K562 (cell line): ENCODE measurements around the gene STK36. TPM values are rescaled to one million over a fixed set of nuclear protein-coding genes. Genes with fewer than 3 reads are reported as not detected.

Experiments
- SREBF2 ChIP-seq: sonication (generic); formaldehyde crosslinking; IDR thresholded peaks from 2 replicates; pipeline ENCODE4 v1.4.0; 2020; ENCODE audit warnings: mild to moderate bottlenecking, missing genetic modification reagents
- TAF1 ChIP-seq: IDR thresholded peaks from 2 replicates; pipeline ENCODE4 v1.6.1; 2011; ENCODE audit warnings: mild to moderate bottlenecking, low read length, moderate library complexity; ENCODE audit not compliant: insufficient read depth, control insufficient read depth, severe bottlenecking; ENCODE audit errors: extremely low read depth
- TCF3 ChIP-seq: sonication (generic); formaldehyde crosslinking; IDR thresholded peaks from 2 replicates; pipeline ENCODE4 v1.4.0; 2020; ENCODE audit warnings: mild to moderate bottlenecking, missing genetic modification reagents
- ZNF12 ChIP-seq: sonication (generic); formaldehyde crosslinking; IDR thresholded peaks from 2 replicates; pipeline ENCODE4 v1.4.0; 2020; ENCODE audit warnings: mild to moderate bottlenecking, missing genetic modification reagents
- ZNF239 ChIP-seq: fragments of 250-450 bp; sonication (Bioruptor Pico); IDR thresholded peaks from 2 replicates; pipeline ENCODE4 v1.4.0; 2020; ENCODE audit warnings: mild to moderate bottlenecking
- ZNF311 ChIP-seq: fragments of 250-450 bp; sonication (Bioruptor Pico); IDR thresholded peaks from 2 replicates; pipeline ENCODE4 v1.4.0; 2020; ENCODE audit warnings: mild to moderate bottlenecking, moderate library complexity
- polyA plus RNA-seq, 8 experiments: library from polyadenylated mRNA; depleted of rRNA in 4 of 8; stranded (reverse) in 5 of 8; unstranded in 3 of 8; fragments of >200 nt; fragmentation: Nextera tagmentation in 2 of 8; fragmentation: Illumina TruSeq in 1 of 8; extraction: Ambion mirVana in 2 of 8; extraction: Trizol in 1 of 8; gene quantifications; 2 replicates each; pipeline versions ENCODE4 v1.2.1 to v1.2.3, GENCODE V29; 2011 to 2014; ENCODE audit warnings: inconsistent platforms in 1 of 8, missing spikeins in 1 of 8
- total RNA-seq, 7 experiments: library from RNA; depleted of rRNA in 6 of 7; stranded (reverse); fragments of >200 nt in 6 of 7; fragmentation: Illumina TruSeq in 2 of 7; extraction: Trizol in 2 of 7; gene quantifications; 2 replicates each; pipeline versions ENCODE4 v1.2.1 to v1.2.3, GENCODE V29; 2011 to 2021; ENCODE audit warnings: low replicate concordance in 1 of 7
- TF ChIP-seq, protein P1 (sequence below): sonication (generic); formaldehyde crosslinking; IDR thresholded peaks from 2 replicates; pipeline ENCODE4 v1.8.0; 2023; ENCODE audit warnings: mild to moderate bottlenecking, missing genetic modification reagents
- TF ChIP-seq, protein P2 (sequence below): fragments of 250-450 bp; sonication (Bioruptor Pico); IDR thresholded peaks from 2 replicates; pipeline ENCODE4 v1.5.0; 2020; ENCODE audit warnings: mild to moderate bottlenecking
- TF ChIP-seq, protein P3 (sequence below): sonication (generic); formaldehyde crosslinking; IDR thresholded peaks from 2 replicates; pipeline ENCODE4 v1.8.0; 2022; ENCODE audit warnings: mild to moderate bottlenecking, missing genetic modification reagents, borderline replicate concordance
- TF ChIP-seq, protein P4 (sequence below): fragments of 450-650 bp; IDR thresholded peaks from 2 replicates; pipeline ENCODE4 v1.6.1; 2016; ENCODE audit warnings: mild to moderate bottlenecking, moderate library complexity

STK36 gene
- total and polyA plus RNA-seq, 9 of the 15 experiments (the other 6 are each of a cell fraction or from before 2014, with no cell fraction given): 3.5 to 12.4 (median 6.7) TPM

DNA sequence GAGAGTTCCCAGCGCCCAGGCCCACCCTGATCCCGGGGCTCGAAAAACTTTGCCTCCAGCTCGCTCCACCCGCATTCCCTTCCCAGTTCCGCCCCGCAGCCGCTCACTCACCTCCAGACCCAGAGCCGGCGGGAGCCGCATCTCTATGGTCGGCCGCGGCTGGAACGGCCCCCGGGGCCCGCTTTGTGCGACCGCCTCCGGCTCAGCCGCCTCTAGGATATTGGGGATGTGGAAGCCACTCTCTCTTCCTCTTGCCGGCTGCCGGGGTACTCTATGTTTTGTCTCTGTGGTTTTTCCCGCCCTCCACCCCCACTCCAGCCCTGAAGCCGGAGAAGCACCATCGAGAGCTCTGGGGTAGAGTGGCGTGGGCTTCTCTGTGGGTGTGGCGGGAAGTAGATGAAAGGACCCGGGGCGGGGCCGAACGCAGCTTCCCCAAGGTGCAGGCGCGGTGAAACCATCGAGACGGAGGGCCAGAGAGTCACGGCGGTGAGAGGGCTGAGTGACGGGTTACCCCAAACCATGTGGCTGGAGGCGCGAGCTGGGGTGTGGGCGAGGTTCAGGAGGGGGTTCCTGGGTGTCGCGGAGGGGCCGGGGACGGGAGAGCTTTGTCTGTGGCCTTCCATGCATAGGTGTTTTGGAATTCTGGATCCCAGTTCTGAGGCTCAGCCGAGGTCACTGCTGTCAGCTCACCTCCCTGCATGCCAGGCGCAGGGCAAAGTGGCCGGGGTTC lies 12.5 kb upstream of the STK36 start, which contains the start of the genes BCS1L and ZNF142 (continued):
- TF ChIP-seq, protein P1, sequence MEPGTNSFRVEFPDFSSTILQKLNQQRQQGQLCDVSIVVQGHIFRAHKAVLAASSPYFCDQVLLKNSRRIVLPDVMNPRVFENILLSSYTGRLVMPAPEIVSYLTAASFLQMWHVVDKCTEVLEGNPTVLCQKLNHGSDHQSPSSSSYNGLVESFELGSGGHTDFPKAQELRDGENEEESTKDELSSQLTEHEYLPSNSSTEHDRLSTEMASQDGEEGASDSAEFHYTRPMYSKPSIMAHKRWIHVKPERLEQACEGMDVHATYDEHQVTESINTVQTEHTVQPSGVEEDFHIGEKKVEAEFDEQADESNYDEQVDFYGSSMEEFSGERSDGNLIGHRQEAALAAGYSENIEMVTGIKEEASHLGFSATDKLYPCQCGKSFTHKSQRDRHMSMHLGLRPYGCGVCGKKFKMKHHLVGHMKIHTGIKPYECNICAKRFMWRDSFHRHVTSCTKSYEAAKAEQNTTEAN (CRISPR knock-in tag): no peak
- TF ChIP-seq, protein P2, sequence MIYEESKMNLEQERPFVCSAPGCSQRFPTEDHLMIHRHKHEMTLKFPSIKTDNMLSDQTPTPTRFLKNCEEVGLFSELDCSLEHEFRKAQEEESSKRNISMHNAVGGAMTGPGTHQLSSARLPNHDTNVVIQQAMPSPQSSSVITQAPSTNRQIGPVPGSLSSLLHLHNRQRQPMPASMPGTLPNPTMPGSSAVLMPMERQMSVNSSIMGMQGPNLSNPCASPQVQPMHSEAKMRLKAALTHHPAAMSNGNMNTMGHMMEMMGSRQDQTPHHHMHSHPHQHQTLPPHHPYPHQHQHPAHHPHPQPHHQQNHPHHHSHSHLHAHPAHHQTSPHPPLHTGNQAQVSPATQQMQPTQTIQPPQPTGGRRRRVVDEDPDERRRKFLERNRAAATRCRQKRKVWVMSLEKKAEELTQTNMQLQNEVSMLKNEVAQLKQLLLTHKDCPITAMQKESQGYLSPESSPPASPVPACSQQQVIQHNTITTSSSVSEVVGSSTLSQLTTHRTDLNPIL: no peak
- TF ChIP-seq ZNF311 (CRISPR knock-in tag) (no peak), ZNF239 (CRISPR knock-in tag) (no peak), TAF1 (peak; percentile 69), SREBF2 (CRISPR knock-in tag) (no peak), TCF3 (CRISPR knock-in tag) (no peak), ZNF12 (no peak)
- TF ChIP-seq, protein P3, sequence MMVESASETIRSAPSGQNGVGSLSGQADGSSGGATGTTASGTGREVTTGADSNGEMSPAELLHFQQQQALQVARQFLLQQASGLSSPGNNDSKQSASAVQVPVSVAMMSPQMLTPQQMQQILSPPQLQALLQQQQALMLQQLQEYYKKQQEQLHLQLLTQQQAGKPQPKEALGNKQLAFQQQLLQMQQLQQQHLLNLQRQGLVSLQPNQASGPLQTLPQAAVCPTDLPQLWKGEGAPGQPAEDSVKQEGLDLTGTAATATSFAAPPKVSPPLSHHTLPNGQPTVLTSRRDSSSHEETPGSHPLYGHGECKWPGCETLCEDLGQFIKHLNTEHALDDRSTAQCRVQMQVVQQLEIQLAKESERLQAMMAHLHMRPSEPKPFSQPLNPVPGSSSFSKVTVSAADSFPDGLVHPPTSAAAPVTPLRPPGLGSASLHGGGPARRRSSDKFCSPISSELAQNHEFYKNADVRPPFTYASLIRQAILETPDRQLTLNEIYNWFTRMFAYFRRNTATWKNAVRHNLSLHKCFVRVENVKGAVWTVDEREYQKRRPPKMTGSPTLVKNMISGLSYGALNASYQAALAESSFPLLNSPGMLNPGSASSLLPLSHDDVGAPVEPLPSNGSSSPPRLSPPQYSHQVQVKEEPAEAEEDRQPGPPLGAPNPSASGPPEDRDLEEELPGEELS (CRISPR knock-in tag): no peak
- TF ChIP-seq, protein P4, sequence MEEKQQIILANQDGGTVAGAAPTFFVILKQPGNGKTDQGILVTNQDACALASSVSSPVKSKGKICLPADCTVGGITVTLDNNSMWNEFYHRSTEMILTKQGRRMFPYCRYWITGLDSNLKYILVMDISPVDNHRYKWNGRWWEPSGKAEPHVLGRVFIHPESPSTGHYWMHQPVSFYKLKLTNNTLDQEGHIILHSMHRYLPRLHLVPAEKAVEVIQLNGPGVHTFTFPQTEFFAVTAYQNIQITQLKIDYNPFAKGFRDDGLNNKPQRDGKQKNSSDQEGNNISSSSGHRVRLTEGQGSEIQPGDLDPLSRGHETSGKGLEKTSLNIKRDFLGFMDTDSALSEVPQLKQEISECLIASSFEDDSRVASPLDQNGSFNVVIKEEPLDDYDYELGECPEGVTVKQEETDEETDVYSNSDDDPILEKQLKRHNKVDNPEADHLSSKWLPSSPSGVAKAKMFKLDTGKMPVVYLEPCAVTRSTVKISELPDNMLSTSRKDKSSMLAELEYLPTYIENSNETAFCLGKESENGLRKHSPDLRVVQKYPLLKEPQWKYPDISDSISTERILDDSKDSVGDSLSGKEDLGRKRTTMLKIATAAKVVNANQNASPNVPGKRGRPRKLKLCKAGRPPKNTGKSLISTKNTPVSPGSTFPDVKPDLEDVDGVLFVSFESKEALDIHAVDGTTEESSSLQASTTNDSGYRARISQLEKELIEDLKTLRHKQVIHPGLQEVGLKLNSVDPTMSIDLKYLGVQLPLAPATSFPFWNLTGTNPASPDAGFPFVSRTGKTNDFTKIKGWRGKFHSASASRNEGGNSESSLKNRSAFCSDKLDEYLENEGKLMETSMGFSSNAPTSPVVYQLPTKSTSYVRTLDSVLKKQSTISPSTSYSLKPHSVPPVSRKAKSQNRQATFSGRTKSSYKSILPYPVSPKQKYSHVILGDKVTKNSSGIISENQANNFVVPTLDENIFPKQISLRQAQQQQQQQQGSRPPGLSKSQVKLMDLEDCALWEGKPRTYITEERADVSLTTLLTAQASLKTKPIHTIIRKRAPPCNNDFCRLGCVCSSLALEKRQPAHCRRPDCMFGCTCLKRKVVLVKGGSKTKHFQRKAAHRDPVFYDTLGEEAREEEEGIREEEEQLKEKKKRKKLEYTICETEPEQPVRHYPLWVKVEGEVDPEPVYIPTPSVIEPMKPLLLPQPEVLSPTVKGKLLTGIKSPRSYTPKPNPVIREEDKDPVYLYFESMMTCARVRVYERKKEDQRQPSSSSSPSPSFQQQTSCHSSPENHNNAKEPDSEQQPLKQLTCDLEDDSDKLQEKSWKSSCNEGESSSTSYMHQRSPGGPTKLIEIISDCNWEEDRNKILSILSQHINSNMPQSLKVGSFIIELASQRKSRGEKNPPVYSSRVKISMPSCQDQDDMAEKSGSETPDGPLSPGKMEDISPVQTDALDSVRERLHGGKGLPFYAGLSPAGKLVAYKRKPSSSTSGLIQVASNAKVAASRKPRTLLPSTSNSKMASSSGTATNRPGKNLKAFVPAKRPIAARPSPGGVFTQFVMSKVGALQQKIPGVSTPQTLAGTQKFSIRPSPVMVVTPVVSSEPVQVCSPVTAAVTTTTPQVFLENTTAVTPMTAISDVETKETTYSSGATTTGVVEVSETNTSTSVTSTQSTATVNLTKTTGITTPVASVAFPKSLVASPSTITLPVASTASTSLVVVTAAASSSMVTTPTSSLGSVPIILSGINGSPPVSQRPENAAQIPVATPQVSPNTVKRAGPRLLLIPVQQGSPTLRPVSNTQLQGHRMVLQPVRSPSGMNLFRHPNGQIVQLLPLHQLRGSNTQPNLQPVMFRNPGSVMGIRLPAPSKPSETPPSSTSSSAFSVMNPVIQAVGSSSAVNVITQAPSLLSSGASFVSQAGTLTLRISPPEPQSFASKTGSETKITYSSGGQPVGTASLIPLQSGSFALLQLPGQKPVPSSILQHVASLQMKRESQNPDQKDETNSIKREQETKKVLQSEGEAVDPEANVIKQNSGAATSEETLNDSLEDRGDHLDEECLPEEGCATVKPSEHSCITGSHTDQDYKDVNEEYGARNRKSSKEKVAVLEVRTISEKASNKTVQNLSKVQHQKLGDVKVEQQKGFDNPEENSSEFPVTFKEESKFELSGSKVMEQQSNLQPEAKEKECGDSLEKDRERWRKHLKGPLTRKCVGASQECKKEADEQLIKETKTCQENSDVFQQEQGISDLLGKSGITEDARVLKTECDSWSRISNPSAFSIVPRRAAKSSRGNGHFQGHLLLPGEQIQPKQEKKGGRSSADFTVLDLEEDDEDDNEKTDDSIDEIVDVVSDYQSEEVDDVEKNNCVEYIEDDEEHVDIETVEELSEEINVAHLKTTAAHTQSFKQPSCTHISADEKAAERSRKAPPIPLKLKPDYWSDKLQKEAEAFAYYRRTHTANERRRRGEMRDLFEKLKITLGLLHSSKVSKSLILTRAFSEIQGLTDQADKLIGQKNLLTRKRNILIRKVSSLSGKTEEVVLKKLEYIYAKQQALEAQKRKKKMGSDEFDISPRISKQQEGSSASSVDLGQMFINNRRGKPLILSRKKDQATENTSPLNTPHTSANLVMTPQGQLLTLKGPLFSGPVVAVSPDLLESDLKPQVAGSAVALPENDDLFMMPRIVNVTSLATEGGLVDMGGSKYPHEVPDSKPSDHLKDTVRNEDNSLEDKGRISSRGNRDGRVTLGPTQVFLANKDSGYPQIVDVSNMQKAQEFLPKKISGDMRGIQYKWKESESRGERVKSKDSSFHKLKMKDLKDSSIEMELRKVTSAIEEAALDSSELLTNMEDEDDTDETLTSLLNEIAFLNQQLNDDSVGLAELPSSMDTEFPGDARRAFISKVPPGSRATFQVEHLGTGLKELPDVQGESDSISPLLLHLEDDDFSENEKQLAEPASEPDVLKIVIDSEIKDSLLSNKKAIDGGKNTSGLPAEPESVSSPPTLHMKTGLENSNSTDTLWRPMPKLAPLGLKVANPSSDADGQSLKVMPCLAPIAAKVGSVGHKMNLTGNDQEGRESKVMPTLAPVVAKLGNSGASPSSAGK: peak; percentile 19; the same call in 1 of the 2 replicates
